Transverse colon (tissue), 4 donors: Measurements from ENCODE around the gene NDN.
"Not testable (repeated sequence)": the region's sequence is repeated elsewhere in the genome, so short reads cannot be mapped to it uniquely, and the experiment has no call there.

Experiments
- CTCF ChIP-seq, 5 experiments: fragments of 200-600 bp in 3 of 5; fragments of 450-650 bp in 2 of 5; sonication (generic) in 3 of 5; IDR thresholded peaks; 1 replicate in 2 of 5; 2 replicates in 3 of 5; pipeline ENCODE4 v1.5.1; 2016 to 2017; ENCODE audit warnings: antibody characterized with exemption in 5 of 5, inconsistent platforms in 3 of 5, mild to moderate bottlenecking in 2 of 5, moderate library complexity in 1 of 5
- EP300 ChIP-seq: sonication (generic); formaldehyde crosslinking; IDR thresholded peaks from one replicate; pipeline ENCODE4 v1.6.1; 2017; ENCODE audit warnings: antibody characterized with exemption, low read depth
- POLR2A ChIP-seq: fragments of 450-650 bp; IDR thresholded peaks from one replicate; pipeline ENCODE4 v1.6.1; 2016; ENCODE audit warnings: antibody characterized with exemption, mild to moderate bottlenecking, moderate library complexity
- POLR2AphosphoS5 ChIP-seq, 3 donors: sonication (generic); formaldehyde crosslinking; IDR thresholded peaks; one replicate each; pipeline ENCODE4 v1.6.1; 2016; ENCODE audit warnings: antibody characterized with exemption in 3 of 3

- not testable (repeated sequence) for TF ChIP-seq POLR2A; CTCF (IDR thresholded peaks at IDR 0.05); POLR2AphosphoS5 (IDR thresholded peaks at IDR 0.05); EP300
These were observed 27.0 kb upstream of the NDN start for GRCh38 chr15:23713874-23714656.
